Right lobe of liver (tissue), 4 donors: ENCODE data around the gene COL4A4.

ENCODE experiments used
- CTCF ChIP-seq, 4 donors: fragments of 200-600 bp in 3 of 4; fragments of 450-650 bp in 1 of 4; IDR thresholded peaks; one replicate each; pipeline versions ENCODE4 v1.5.1 to v1.8.0; 2016 to 2022; ENCODE audit warnings: antibody characterized with exemption in 4 of 4, mild to moderate bottlenecking in 2 of 4
- POLR2A ChIP-seq: fragments of 450-650 bp; IDR thresholded peaks from one replicate; pipeline ENCODE4 v1.6.1; 2017; ENCODE audit warnings: antibody characterized with exemption, mild to moderate bottlenecking
- donor health status: DM: no; HTN: no; CAD: no.
- donor health status: DM: no; HTN: no; CAD: no.
- donor health status: DM: no; HTN: yes; CAD: no.

GRCh38 chr2:227192491-227192890, 28.5 kb upstream of the COL4A4 start:
- TF ChIP-seq POLR2A (no peak), CTCF (IDR thresholded peaks at IDR 0.05) (no peak)
